Activated CD8-positive, alpha-beta memory T cell treated with anti-CD3 and anti-CD28 coated beads, Interleukin-2, amount 50 U/mL, for 24 hours (primary cell): ENCODE measurements around the gene FCRL3.

Experiments used
- DNase-seq: peaks from one replicate; pipeline ENCODE4 v3.0.0-alpha.2; 2020; ENCODE audit errors: extremely low read depth

FCRL3 gene

DNA sequence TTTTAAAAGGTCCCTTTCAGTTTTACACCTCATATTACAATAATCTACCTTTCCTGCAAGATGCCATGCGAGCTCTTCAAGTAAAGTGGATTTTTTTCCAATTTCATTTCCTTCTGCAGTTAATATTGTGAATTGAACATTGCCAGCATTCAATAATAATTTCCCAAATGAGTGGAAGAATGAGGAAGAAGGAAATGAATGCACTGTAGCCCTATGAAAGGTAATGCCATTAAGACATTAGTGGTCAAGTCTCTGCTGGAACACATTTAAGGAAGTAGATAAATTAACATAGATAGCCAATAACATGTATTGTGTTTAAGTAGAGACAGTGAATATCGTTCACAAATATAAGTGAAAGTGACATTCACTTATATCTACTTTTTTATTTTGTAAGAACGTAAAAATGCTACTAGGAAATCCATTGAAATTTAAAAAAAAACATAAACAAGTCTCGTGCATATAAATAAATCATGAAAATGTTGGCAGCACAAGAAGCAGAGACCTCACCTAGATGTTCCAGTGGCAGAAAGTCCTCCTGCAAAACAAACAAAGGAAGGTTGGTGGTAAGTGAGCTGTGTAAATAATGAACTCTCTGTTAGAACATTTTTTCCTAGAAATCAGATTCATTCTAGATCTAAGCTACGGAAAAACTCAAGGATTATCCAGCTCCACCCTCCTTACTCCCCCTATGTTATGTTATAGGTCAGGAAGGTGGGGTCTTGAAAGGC, 17.7 kb downstream of the FCRL3 start:
- DNase-seq = no peak

DNA sequence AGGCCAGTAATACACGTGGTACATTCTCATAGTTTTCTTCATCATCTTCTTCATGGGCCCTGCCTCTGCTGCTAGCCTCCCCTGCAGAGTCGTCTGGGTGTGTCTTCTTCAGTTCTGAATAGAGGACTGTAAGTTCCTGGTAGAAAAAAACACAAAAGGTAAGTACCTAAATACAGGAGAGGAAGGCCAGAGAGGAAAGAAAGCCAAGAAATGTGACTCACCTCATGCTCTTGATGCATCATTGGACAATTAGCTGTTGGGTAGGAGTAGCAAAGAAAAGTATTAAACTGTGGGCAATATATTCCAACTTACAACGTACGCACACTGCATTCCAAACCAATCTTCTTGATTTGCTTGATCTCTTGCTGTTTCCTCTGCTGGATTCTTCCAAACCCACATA, 21.8 kb downstream of the FCRL3 start:
- DNase-seq = no peak

DNA sequence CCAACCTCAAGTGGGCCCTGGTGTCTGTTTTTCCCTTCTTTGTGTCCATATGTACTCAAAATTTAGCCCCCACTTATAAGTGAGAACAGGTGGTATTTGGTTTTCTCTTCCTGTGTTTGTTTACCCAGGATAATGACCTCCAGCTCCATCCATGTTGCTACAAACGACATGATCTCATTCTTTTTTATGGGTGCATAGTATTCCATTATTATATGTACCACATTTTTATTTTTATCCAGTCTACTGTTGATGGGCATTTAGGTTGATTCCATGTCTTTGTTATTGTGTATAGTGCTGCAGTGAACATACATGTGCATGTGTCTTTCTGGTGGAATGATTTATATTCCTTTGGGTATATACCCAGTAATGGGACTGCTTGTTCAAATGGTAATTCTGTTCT, 27.6 kb downstream of the FCRL3 start:
- DNase-seq = no peak

DNA sequence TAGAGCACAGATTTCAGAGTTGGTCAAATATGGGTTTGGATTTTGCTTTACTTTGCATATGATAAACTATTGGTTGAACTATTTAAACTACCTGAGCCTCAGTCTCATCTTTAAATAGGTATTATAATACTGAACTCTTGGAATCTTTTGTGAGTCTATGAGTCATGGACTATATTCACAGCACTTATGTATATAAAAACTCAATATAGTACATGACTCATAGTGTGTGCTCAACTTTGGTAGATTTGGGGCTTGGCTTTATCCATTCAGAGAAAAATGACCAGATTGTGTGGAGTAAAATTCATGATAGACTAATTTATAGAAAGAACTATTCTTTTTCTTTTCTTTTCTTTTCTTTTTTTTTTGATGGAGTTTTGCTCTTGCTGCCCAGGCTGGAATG, 28.7 kb downstream of the FCRL3 start:
- no peak for DNase-seq

DNA sequence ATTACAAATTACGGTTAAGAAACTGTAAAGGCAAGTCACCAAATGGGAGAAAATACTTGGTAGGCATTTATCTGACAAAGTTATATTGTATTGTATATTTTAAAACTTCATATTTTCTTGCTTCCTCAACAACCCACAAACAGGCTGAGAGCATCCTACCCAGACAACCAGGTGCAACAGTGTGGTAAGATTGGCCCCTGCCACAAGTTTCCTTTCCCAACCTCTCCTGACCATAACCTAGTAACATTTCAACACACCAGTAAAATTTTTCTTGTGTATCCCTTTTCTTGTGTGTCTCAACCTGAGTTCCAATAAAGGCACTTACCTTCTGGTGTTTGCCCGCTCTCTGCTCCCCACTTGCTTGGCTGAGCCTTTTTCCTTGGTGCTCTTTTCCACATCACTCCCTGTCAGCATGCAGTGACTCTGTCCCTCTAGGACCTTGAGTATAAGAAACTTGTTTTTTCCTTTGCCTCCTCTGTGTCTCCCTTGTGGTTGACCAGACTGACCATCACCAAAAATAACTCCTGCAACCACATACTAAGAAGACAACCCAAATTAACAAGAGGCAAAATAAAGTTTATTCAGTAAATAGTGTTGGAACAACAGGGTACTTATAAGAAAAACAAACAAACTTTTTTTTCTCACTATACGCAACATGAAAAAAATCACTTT, 40.9 kb downstream of the FCRL3 start:
- DNase-seq = no peak

DNA sequence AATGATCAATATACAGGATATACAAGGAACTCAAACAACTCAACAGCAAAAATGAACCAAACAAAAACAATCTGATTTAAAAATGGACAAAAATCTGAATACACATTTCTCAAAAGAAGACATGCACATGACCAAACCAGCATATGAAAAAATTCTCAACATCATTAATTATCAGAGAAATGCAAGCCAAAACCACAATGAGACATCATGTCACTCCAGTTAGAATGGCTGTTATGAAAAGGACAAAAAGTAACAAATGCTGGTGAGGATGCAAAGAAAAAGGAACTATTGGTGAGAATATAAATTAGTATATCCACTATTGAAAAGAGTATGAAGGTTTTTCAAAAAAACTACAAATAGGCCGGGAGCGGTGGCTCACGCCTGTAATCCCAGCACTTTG, 42.0 kb downstream of the FCRL3 start:
- DNase-seq = no peak

DNA sequence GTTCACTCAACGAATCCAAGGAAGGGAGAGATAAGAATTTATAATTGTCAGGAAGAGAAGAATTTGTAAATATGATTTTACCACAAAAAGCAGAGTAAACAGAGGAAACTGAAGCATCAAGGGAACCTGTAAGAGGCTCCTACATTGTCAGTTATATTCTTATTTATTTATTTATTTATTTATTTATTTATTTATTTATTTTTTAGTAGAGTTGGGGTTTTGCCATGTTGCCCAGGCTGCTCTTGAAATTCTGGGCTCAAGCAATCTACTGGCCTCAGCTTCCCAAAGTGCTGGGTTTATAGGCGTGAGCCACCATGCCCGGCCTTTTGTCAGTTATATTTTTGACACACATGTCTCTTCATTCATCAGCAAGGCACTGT, 47.1 kb downstream of the FCRL3 start:
- no peak for DNase-seq

DNA sequence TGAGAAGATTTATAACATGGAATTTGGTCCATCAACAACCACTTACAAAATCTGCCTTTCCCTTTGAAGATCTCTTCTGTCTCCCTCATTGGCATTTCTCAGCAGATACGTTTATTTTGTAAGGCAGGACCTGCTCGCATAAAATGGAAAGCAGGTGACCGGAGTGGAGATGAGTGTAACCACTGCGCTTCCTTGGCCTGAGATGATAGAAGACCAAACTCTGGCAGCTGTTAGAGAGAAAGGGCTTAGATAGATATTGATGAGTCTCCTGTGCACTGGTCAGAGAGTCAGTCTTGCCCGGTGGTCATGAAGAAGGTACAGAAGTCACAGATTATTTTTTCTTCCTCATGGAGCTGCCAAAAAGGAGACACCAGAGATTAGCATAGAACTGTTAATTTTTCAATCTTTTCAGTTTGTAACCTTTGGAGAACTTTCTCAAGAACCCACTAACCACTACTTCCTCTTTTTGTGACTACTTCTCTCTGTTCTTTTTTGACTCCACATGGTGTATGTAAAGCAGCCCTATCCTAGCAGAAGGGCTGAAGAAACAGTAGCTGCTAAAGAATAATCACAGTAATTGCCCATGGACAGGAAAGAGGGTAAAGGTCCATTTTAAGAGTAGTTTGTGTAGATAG, 47.6 kb downstream of the FCRL3 start:
- DNase-seq = no peak

DNA sequence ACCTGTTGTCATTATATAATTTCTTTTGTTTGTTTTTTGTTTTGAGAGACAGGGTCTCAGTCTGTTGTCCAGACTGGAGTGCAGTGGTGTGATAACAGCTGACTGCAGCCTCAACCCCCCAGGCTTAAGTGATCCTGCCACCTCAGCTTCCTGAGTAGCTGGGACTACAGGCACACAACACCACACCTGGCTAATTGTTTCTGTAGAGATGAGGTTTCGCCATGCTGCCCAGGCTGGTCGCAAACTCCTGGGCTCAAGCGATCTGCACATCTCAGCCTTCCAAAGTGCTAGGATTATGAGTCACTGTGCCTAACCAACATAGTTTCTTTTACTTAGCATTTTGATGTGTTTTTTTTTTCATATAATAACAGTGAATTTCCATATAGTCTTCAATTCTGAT, 52.3 kb downstream of the FCRL3 start:
- DNase-seq = no peak

DNA sequence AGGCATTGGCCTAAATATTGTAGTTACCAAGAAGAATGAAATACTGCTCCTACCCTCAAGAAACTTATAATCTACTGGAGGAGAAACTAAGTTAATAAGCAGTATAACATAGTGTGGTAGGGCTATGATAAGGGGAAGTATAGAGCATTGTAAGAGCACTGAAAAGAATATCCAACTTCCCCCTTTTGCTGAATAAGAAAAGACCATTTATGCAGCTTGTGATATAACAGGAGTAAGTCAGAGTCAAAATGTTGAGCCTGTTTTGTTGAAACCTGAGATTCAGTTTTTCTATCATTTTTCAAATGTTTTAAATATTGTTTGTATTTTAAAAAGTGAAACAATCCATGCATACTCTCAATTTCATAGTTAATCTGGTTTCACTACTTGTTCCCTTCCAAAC, 54.4 kb downstream of the FCRL3 start:
- no peak for DNase-seq

DNA sequence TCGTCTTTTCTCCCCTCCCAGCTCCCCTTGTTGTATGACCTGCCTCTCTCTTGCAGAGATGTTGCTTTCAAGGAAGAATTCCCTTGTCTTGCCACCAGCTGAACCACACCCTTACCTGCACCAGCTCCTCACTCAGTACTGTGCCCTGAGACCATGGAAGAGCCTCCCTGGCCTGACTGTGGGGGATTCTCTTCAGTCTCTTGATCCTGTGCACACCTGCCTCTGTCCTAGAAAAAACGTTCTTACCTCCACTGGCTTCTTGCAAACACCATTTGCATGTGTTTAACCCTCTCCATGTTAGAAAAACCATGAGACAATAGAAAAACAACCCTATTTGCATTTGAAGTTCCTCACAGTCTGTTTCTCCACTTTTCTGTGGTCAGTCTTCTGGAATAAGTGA, 59.4 kb downstream of the FCRL3 start:
- DNase-seq = no peak

DNA sequence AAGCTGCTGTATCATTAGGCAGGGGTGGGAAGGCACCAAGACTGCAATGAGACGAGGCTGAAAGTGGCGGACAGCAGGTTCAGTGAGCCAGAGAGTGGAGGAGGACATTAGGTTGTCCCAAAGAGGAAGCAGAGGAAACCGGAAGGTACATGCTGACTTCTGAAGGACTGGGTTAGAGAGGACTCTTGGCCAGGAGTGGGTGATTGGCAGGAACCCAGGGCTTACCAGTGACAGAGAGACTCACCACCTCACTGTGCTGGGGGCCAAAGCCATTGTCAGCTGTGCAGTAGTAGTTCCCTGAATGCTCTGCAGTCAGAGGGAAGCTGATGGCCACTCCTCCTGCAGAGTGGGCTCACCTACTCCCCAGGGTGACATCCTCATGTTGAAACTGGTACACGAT, 60.8 kb downstream of the FCRL3 start:
- no peak for DNase-seq

DNA sequence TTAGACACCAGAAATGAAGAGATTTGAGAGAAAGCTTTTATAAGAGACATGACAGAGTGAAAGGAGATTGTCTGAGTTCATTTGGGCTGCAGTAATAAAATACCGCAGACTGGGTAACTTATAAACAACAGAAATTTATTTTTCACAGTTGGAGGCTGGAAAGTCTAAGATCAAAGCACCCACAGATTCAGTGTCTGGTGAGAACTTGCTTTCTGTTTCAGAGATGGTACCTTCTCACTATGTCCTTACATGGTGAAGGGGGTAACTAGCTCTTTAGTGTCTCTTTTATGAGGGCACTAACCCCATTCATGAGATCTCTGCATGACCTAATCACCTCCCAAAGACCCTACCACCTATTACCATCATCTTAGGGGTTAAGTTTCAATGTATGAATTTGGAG, 71.8 kb downstream of the FCRL3 start:
- no peak for DNase-seq
